ENCODE data around the gene LRRC40. TPM values are rescaled to one million over a fixed set of nuclear protein-coding genes. Genes with fewer than 3 reads are reported as not detected.

Gene LRRC40
- total RNA-seq, 1 donor = 18.5 TPM

- Histone ChIP-seq H2AFZ (ENCODE audit: low read length) (no peak overlapping the region), H3K4me3 (ENCODE audit: insufficient read depth, low read length) (no peak overlapping the region), H3K27ac (ENCODE audit: low read depth, low read length) (no peak overlapping the region), H3K9me3 (ENCODE audit: low read depth, low read length) (no peaks in the 10 kb centered on the region), H3K36me3 (ENCODE audit: insufficient read depth, low read length) (no peaks in the 10 kb centered on the region), H3K27me3 (ENCODE audit: insufficient read depth, low read length) (no peaks in the 10 kb centered on the region), H3K79me2 (ENCODE audit: insufficient read depth, low read length) (no peaks in the 10 kb centered on the region), H3K4me1 (ENCODE audit: insufficient read depth, low read length) (no peaks in the 10 kb centered on the region), H3K4me2 (ENCODE audit: insufficient read depth, low read length) (no peak overlapping the region), H4K20me1 (ENCODE audit: insufficient read depth, low read length) (no peaks in the 10 kb centered on the region)
- no peak for TF ChIP-seq CTCF (IDR thresholded peaks at IDR 0.05; ENCODE audit: extremely low read depth, low read depth, low read length)
- no peak for DNase-seq (ENCODE audit: insufficient read length, low spot score, missing footprints)
Measured at GRCh38 chr1:70169018-70169839, 36.1 kb downstream of the LRRC40 start.

GRCh38 chr1:70168283-70168682 is 37.1 kb downstream of the LRRC40 start:
- Histone ChIP-seq H3K4me1 (ENCODE audit: insufficient read depth, low read length) (no peaks in the 10 kb centered on the region), H3K79me2 (ENCODE audit: insufficient read depth, low read length) (no peaks in the 10 kb centered on the region), H4K20me1 (ENCODE audit: insufficient read depth, low read length) (no peaks in the 10 kb centered on the region), H3K27ac (ENCODE audit: low read depth, low read length) (no peak overlapping the region), H2AFZ (ENCODE audit: low read length) (no peak overlapping the region), H3K9me3 (ENCODE audit: low read depth, low read length) (no peaks in the 10 kb centered on the region), H3K4me3 (ENCODE audit: insufficient read depth, low read length) (no peak overlapping the region), H3K4me2 (ENCODE audit: insufficient read depth, low read length) (no peak overlapping the region), H3K27me3 (ENCODE audit: insufficient read depth, low read length) (no peaks in the 10 kb centered on the region), H3K36me3 (ENCODE audit: insufficient read depth, low read length) (no peaks in the 10 kb centered on the region)
- DNase-seq (ENCODE audit: insufficient read length, low spot score, missing footprints) = no peak
- TF ChIP-seq CTCF (IDR thresholded peaks at IDR 0.05; ENCODE audit: extremely low read depth, low read depth, low read length) = no peak

GRCh38 chr1:70164350-70164749 is 41.0 kb downstream of the LRRC40 start:
- Histone ChIP-seq H3K79me2 (ENCODE audit: insufficient read depth, low read length) (no peaks in the 10 kb centered on the region), H3K4me2 (ENCODE audit: insufficient read depth, low read length) (no peak overlapping the region), H2AFZ (ENCODE audit: low read length) (no peak overlapping the region), H4K20me1 (ENCODE audit: insufficient read depth, low read length) (no peaks in the 10 kb centered on the region), H3K27me3 (ENCODE audit: insufficient read depth, low read length) (no peaks in the 10 kb centered on the region), H3K9me3 (ENCODE audit: low read depth, low read length) (no peaks in the 10 kb centered on the region), H3K36me3 (ENCODE audit: insufficient read depth, low read length) (no peaks in the 10 kb centered on the region), H3K4me3 (ENCODE audit: insufficient read depth, low read length) (no peak overlapping the region), H3K27ac (ENCODE audit: low read depth, low read length) (no peak overlapping the region), H3K4me1 (ENCODE audit: insufficient read depth, low read length) (no peaks in the 10 kb centered on the region)
- no peak for DNase-seq (ENCODE audit: insufficient read length, low spot score, missing footprints)
- no peak for TF ChIP-seq CTCF (IDR thresholded peaks at IDR 0.05; ENCODE audit: extremely low read depth, low read depth, low read length)

- no peak overlapping the region for H3K27ac ChIP-seq (ENCODE audit: low read depth, low read length)
- H3K4me3 ChIP-seq (ENCODE audit: insufficient read depth, low read length) = no peak overlapping the region
- H3K79me2 ChIP-seq (ENCODE audit: insufficient read depth, low read length) = no peaks in the 10 kb centered on the region
- H3K4me1 ChIP-seq (ENCODE audit: insufficient read depth, low read length) = peaks cover 9% of the 10 kb centered on the region
- no peak for DNase-seq (ENCODE audit: insufficient read length, low spot score, missing footprints)
- TF ChIP-seq CTCF (IDR thresholded peaks at IDR 0.05; ENCODE audit: extremely low read depth, low read depth, low read length) = no peak
- H3K36me3 ChIP-seq (ENCODE audit: insufficient read depth, low read length) = no peaks in the 10 kb centered on the region
- H3K4me2 ChIP-seq (ENCODE audit: insufficient read depth, low read length) = no peak overlapping the region
- no peak overlapping the region for H2AFZ ChIP-seq (ENCODE audit: low read length)
- H3K9me3 ChIP-seq (ENCODE audit: low read depth, low read length) = no peaks in the 10 kb centered on the region
- H3K27me3 ChIP-seq (ENCODE audit: insufficient read depth, low read length) = no peaks in the 10 kb centered on the region
- H4K20me1 ChIP-seq (ENCODE audit: insufficient read depth, low read length) = no peaks in the 10 kb centered on the region
Measured at GRCh38 chr1:70156529-70157120, 48.8 kb downstream of the LRRC40 start.
